K562 (cell line): ENCODE measurements around the gene KCNK6. TPM values are rescaled to one million over a fixed set of nuclear protein-coding genes. Genes with fewer than 3 reads are reported as not detected.

Experiments
- BCL6 ChIP-seq: fragments of 250-450 bp; sonication (Bioruptor Pico); IDR thresholded peaks from 2 replicates; pipeline ENCODE4 v1.4.0; 2020
- CHD1 ChIP-seq: fragments of 200-600 bp; sonication (generic); IDR thresholded peaks from one replicate; pipeline ENCODE4 v1.6.1; 2012; ENCODE audit warnings: mild to moderate bottlenecking, moderate library complexity, low read length, inconsistent platforms
- HDAC6 ChIP-seq: IDR thresholded peaks from 2 replicates; pipeline ENCODE4 v1.6.1; 2012; ENCODE audit warnings: low read depth, mild to moderate bottlenecking, control low read depth, inconsistent platforms, low read length, moderate library complexity
- MTA2 ChIP-seq: fragments of 450-650 bp; IDR thresholded peaks from 2 replicates; pipeline ENCODE4 v1.6.1; 2016; ENCODE audit warnings: low read depth
- NFE2L1 ChIP-seq: fragments of 450-650 bp; IDR thresholded peaks from 2 replicates; pipeline ENCODE4 v1.6.1; 2016; ENCODE audit warnings: missing genetic modification characterization, low read depth, mild to moderate bottlenecking, missing compliant biosample characterization, moderate library complexity, borderline replicate concordance
- SMARCA5 ChIP-seq: fragments of 450-650 bp; IDR thresholded peaks from 2 replicates; pipeline ENCODE4 v1.6.1; 2016
- ZNF436 ChIP-seq: fragments of 250-450, 450-650 bp; sonication (Bioruptor Pico); formaldehyde crosslinking; IDR thresholded peaks from 2 replicates; pipeline ENCODE4 v1.7.0; 2020; ENCODE audit warnings: mild to moderate bottlenecking
- polyA plus RNA-seq, 8 experiments: library from polyadenylated mRNA; depleted of rRNA in 4 of 8; stranded (reverse) in 5 of 8; unstranded in 3 of 8; fragments of >200 nt; fragmentation: Nextera tagmentation in 2 of 8; fragmentation: Illumina TruSeq in 1 of 8; extraction: Ambion mirVana in 2 of 8; extraction: Trizol in 1 of 8; gene quantifications; 2 replicates each; pipeline versions ENCODE4 v1.2.1 to v1.2.3, GENCODE V29; 2011 to 2014; ENCODE audit warnings: inconsistent platforms in 1 of 8, missing spikeins in 1 of 8
- total RNA-seq, 7 experiments: library from RNA; depleted of rRNA in 6 of 7; stranded (reverse); fragments of >200 nt in 6 of 7; fragmentation: Illumina TruSeq in 2 of 7; extraction: Trizol in 2 of 7; gene quantifications; 2 replicates each; pipeline versions ENCODE4 v1.2.1 to v1.2.3, GENCODE V29; 2011 to 2021; ENCODE audit warnings: low replicate concordance in 1 of 7
- TF ChIP-seq, protein P1 (sequence below): fragments of 250-450 bp; sonication (Bioruptor Pico); IDR thresholded peaks from 2 replicates; pipeline ENCODE4 v1.8.0; 2022; ENCODE audit warnings: inconsistent platforms, mild to moderate bottlenecking, moderate library complexity, borderline replicate concordance
- TF ChIP-seq, protein P2 (sequence below): fragments of 450-650 bp; IDR thresholded peaks from 2 replicates; pipeline ENCODE4 v1.6.1; 2016; ENCODE audit warnings: mild to moderate bottlenecking, moderate library complexity
- TF ChIP-seq, protein P3 (sequence below): fragments of 250-450 bp; sonication (Bioruptor Pico); IDR thresholded peaks from 2 replicates; pipeline ENCODE4 v1.8.0; 2021; ENCODE audit warnings: mild to moderate bottlenecking, moderate library complexity
- TF ChIP-seq, protein P4 (sequence below): fragments of 250-450 bp; sonication (Bioruptor Pico); IDR thresholded peaks from 2 replicates; pipeline ENCODE4 v1.5.0; 2022; ENCODE audit warnings: mild to moderate bottlenecking

Gene KCNK6
- total and polyA plus RNA-seq, 9 of the 15 experiments (the other 6 are each of a cell fraction or from before 2014, with no cell fraction given): 0.05 to 0.42 (median 0.15) TPM

DNA sequence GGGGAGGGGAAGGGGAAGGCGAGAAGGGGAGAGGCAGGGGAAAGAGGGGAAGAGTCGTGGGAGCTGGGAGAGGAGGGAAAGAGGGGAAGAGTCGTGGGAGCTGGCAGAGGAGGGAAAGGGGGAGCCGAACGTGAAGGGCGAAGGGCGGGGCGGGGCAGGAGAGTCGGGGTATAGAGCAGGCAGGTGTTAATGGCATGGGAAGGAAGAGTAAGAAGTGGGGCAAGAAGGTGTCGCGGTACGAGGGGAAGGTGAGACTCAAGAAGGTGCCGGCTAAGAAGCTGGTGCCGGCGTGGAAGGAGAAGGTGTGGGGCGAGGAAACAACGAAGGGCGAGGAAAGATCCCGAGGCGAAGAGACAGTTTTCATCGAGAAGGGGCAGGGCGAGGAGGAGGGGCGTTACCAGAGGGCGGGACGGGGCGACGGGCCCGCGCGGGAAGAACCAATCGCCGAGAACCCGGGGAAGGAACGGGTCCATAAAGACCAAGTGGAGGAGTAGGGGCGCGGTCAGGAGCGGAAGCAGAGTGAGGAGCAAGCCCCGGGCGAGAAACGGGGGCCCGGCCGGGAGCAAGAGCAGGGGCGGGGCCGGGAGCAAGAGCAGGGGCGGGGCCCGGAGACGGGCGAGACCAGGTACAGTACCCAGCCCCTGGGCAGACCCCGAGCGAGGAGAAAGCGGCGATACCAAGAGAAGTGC lies 16.4 kb downstream of the KCNK6 start (continued):
- TF ChIP-seq, protein P1, sequence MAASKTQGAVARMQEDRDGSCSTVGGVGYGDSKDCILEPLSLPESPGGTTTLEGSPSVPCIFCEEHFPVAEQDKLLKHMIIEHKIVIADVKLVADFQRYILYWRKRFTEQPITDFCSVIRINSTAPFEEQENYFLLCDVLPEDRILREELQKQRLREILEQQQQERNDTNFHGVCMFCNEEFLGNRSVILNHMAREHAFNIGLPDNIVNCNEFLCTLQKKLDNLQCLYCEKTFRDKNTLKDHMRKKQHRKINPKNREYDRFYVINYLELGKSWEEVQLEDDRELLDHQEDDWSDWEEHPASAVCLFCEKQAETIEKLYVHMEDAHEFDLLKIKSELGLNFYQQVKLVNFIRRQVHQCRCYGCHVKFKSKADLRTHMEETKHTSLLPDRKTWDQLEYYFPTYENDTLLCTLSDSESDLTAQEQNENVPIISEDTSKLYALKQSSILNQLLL (CRISPR knock-in tag): no peak
- TF ChIP-seq NFE2L1: no peak
- no peak for TF ChIP-seq CHD1
- no peak for TF ChIP-seq ZNF436 (CRISPR knock-in tag)
- TF ChIP-seq, protein P2, sequence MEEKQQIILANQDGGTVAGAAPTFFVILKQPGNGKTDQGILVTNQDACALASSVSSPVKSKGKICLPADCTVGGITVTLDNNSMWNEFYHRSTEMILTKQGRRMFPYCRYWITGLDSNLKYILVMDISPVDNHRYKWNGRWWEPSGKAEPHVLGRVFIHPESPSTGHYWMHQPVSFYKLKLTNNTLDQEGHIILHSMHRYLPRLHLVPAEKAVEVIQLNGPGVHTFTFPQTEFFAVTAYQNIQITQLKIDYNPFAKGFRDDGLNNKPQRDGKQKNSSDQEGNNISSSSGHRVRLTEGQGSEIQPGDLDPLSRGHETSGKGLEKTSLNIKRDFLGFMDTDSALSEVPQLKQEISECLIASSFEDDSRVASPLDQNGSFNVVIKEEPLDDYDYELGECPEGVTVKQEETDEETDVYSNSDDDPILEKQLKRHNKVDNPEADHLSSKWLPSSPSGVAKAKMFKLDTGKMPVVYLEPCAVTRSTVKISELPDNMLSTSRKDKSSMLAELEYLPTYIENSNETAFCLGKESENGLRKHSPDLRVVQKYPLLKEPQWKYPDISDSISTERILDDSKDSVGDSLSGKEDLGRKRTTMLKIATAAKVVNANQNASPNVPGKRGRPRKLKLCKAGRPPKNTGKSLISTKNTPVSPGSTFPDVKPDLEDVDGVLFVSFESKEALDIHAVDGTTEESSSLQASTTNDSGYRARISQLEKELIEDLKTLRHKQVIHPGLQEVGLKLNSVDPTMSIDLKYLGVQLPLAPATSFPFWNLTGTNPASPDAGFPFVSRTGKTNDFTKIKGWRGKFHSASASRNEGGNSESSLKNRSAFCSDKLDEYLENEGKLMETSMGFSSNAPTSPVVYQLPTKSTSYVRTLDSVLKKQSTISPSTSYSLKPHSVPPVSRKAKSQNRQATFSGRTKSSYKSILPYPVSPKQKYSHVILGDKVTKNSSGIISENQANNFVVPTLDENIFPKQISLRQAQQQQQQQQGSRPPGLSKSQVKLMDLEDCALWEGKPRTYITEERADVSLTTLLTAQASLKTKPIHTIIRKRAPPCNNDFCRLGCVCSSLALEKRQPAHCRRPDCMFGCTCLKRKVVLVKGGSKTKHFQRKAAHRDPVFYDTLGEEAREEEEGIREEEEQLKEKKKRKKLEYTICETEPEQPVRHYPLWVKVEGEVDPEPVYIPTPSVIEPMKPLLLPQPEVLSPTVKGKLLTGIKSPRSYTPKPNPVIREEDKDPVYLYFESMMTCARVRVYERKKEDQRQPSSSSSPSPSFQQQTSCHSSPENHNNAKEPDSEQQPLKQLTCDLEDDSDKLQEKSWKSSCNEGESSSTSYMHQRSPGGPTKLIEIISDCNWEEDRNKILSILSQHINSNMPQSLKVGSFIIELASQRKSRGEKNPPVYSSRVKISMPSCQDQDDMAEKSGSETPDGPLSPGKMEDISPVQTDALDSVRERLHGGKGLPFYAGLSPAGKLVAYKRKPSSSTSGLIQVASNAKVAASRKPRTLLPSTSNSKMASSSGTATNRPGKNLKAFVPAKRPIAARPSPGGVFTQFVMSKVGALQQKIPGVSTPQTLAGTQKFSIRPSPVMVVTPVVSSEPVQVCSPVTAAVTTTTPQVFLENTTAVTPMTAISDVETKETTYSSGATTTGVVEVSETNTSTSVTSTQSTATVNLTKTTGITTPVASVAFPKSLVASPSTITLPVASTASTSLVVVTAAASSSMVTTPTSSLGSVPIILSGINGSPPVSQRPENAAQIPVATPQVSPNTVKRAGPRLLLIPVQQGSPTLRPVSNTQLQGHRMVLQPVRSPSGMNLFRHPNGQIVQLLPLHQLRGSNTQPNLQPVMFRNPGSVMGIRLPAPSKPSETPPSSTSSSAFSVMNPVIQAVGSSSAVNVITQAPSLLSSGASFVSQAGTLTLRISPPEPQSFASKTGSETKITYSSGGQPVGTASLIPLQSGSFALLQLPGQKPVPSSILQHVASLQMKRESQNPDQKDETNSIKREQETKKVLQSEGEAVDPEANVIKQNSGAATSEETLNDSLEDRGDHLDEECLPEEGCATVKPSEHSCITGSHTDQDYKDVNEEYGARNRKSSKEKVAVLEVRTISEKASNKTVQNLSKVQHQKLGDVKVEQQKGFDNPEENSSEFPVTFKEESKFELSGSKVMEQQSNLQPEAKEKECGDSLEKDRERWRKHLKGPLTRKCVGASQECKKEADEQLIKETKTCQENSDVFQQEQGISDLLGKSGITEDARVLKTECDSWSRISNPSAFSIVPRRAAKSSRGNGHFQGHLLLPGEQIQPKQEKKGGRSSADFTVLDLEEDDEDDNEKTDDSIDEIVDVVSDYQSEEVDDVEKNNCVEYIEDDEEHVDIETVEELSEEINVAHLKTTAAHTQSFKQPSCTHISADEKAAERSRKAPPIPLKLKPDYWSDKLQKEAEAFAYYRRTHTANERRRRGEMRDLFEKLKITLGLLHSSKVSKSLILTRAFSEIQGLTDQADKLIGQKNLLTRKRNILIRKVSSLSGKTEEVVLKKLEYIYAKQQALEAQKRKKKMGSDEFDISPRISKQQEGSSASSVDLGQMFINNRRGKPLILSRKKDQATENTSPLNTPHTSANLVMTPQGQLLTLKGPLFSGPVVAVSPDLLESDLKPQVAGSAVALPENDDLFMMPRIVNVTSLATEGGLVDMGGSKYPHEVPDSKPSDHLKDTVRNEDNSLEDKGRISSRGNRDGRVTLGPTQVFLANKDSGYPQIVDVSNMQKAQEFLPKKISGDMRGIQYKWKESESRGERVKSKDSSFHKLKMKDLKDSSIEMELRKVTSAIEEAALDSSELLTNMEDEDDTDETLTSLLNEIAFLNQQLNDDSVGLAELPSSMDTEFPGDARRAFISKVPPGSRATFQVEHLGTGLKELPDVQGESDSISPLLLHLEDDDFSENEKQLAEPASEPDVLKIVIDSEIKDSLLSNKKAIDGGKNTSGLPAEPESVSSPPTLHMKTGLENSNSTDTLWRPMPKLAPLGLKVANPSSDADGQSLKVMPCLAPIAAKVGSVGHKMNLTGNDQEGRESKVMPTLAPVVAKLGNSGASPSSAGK: no peak; the same call in 1 of the 2 replicates
- TF ChIP-seq BCL6 (CRISPR knock-in tag): no peak
- TF ChIP-seq MTA2: no peak; the same call in 1 of the 2 replicates
- TF ChIP-seq, protein P3, sequence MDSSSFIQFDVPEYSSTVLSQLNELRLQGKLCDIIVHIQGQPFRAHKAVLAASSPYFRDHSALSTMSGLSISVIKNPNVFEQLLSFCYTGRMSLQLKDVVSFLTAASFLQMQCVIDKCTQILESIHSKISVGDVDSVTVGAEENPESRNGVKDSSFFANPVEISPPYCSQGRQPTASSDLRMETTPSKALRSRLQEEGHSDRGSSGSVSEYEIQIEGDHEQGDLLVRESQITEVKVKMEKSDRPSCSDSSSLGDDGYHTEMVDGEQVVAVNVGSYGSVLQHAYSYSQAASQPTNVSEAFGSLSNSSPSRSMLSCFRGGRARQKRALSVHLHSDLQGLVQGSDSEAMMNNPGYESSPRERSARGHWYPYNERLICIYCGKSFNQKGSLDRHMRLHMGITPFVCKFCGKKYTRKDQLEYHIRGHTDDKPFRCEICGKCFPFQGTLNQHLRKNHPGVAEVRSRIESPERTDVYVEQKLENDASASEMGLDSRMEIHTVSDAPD: no peak
- TF ChIP-seq, protein P4, sequence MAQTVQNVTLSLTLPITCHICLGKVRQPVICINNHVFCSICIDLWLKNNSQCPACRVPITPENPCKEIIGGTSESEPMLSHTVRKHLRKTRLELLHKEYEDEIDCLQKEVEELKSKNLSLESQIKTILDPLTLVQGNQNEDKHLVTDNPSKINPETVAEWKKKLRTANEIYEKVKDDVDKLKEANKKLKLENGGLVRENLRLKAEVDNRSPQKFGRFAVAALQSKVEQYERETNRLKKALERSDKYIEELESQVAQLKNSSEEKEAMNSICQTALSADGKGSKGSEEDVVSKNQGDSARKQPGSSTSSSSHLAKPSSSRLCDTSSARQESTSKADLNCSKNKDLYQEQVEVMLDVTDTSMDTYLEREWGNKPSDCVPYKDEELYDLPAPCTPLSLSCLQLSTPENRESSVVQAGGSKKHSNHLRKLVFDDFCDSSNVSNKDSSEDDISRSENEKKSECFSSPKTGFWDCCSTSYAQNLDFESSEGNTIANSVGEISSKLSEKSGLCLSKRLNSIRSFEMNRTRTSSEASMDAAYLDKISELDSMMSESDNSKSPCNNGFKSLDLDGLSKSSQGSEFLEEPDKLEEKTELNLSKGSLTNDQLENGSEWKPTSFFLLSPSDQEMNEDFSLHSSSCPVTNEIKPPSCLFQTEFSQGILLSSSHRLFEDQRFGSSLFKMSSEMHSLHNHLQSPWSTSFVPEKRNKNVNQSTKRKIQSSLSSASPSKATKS (CRISPR knock-in tag): no peak
- no peak for TF ChIP-seq HDAC6
- peak; percentile 77; the same call in 1 of the 2 replicates for TF ChIP-seq SMARCA5
